SK-N-MC (cell line): ENCODE measurements around the gene HIGD1C.

Experiments used
- DNase-seq: peaks from one replicate; pipeline ENCODE4 v3.0.0-alpha.2; 2011; ENCODE audit warnings: low read depth, low spot score
- H3K27ac ChIP-seq: fragments of 200-600 bp; sonication (generic); 2 replicates; pipeline ENCODE4 v1.5.1; 2016; ENCODE audit warnings: mixed run types
- H3K36me3 ChIP-seq: fragments of 200-600 bp; sonication (generic); 2 replicates; pipeline ENCODE4 v1.6.1; 2017; ENCODE audit warnings: antibody characterized with exemption, low read length, mixed read lengths; ENCODE audit not compliant: insufficient read depth
- H3K4me3 ChIP-seq: fragments of 200-600 bp; sonication (generic); 2 replicates; pipeline ENCODE4 v1.5.1; 2016
- H3K9ac ChIP-seq: fragments of 200-600 bp; sonication (generic); 2 replicates; pipeline ENCODE4 v1.8.0; 2017; ENCODE audit warnings: mixed run types, mixed read lengths; ENCODE audit not compliant: insufficient read length
- H3K9me3 ChIP-seq: fragments of 200-600 bp; sonication (generic); 2 replicates; pipeline ENCODE4 v1.6.1; 2017; ENCODE audit warnings: low read depth, mild to moderate bottlenecking, antibody characterized with exemption, low read length, moderate library complexity, mixed read lengths
- EZH2 ChIP-seq: fragments of 200-600 bp; sonication (generic); IDR thresholded peaks from one replicate; pipeline ENCODE4 v1.6.1; 2017; ENCODE audit warnings: antibody characterized with exemption
- FOXP2 ChIP-seq: optimal IDR thresholded peaks from 2 replicates; pipeline ENCODE3; 2011; ENCODE audit warnings: mild to moderate bottlenecking, moderate library complexity; ENCODE audit not compliant: insufficient read depth; ENCODE audit errors: extremely low read length, control extremely low read depth
- POLR2AphosphoS5 ChIP-seq: IDR thresholded peaks from 2 replicates; pipeline ENCODE4 v1.6.1; 2012; ENCODE audit warnings: mild to moderate bottlenecking, low read depth, low read length, borderline replicate concordance

HIGD1C gene

DNA sequence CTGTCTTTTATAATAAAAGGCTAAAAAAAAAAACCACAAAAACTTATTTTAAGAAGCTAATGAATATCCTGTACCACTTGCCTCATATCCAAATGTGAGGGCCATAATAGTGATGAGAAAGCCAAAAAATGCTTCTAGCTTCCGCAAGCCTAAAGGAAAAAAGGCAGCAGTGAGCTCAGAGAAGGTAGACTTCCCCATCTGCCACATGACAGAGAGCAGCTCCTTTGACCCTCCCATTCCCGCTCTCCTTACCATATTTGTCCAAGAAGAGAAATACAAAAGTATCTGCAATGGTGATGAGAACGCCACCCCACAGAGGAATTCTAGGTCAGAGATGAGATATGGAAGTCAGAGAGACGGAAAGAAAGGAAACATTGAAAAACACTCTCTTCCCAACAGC, 46.7 kb downstream of the HIGD1C start:
- no peak for DNase-seq
- no peak overlapping the region for H3K27ac ChIP-seq
- TF ChIP-seq FOXP2 (no peak), EZH2 (no peak), POLR2AphosphoS5 (no peak)
- no peaks in the 10 kb centered on the region for H3K9me3 ChIP-seq
- H3K36me3 ChIP-seq: peaks cover 31% of the 10 kb centered on the region; the same call in 1 of the 2 replicates
- H3K4me3 ChIP-seq: no peak overlapping the region
- no peak overlapping the region for H3K9ac ChIP-seq

DNA sequence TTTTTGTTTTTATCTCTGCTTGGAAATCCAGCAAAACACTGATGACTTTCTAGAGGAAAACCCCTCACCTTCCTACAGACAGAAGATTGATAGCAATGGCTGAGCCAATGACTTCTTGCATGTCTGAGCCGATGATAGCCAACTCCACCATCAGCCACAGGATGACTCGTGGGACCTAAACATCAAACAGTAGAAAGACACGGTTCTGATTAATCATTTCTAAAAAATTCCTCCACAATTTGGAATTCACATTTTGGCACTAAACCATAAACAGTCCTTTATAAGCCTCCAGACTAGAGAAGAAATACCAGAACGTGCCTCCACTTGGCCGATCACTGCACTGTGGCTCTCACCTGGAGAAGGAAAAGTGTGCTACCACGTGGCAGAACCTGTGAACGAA, 47.9 kb downstream of the HIGD1C start:
- DNase-seq: no peak
- H3K4me3 ChIP-seq: no peak overlapping the region
- TF ChIP-seq POLR2AphosphoS5 (no peak), EZH2 (no peak), FOXP2 (no peak)
- peaks cover 34% of the 10 kb centered on the region for H3K36me3 ChIP-seq
- H3K27ac ChIP-seq: no peak overlapping the region
- H3K9me3 ChIP-seq: no peaks in the 10 kb centered on the region
- no peak overlapping the region for H3K9ac ChIP-seq

DNA sequence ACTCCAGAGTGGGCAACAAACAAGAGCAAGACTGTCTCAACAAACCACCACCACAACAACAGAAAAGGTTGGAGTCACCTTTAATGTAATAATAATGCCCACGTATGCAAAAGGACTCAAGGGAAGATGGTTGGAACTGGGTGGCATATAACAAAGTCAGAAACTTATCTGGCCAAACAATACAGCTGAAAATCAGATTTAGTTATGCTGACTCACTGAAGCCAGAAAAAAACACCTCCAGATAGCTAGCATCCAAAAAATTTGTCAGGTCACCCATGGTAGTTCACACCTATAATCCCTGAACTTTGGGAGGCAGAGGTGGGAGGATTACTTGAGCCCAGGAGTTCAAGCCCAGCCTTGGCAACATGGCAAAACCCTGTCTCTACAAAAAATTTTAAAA, 49.5 kb downstream of the HIGD1C start:
- Histone ChIP-seq H3K36me3 (peaks cover 32% of the 10 kb centered on the region), H3K27ac (no peak overlapping the region), H3K4me3 (no peak overlapping the region), H3K9ac (no peak overlapping the region), H3K9me3 (no peaks in the 10 kb centered on the region)
- TF ChIP-seq POLR2AphosphoS5: no peak
- TF ChIP-seq FOXP2: no peak
- no peak for TF ChIP-seq EZH2
- DNase-seq: no peak

DNA sequence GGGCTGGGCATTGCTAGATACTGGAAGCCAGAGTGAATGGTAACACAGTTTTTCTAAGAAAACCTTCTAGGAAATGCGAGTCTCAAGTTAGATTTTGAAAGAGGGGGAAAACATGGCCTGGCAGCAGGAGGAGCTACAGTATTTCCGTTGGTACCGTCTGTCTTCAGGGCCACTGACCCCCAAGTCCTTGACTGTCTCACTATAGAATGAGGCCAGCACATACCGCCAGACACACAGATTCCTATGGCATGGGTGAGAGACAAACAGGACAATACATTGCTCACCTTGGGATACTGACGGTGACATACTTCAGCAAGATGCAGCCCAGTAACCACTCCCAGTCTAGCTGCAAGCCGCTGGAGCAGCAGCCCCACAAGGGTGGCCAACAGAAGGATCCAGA, 52.2 kb downstream of the HIGD1C start:
- TF ChIP-seq EZH2 (no peak), FOXP2 (no peak), POLR2AphosphoS5 (no peak)
- Histone ChIP-seq H3K4me3 (no peak overlapping the region), H3K9ac (no peak overlapping the region), H3K36me3 (peaks cover 29% of the 10 kb centered on the region), H3K9me3 (no peaks in the 10 kb centered on the region), H3K27ac (no peak overlapping the region)
- DNase-seq: no peak

DNA sequence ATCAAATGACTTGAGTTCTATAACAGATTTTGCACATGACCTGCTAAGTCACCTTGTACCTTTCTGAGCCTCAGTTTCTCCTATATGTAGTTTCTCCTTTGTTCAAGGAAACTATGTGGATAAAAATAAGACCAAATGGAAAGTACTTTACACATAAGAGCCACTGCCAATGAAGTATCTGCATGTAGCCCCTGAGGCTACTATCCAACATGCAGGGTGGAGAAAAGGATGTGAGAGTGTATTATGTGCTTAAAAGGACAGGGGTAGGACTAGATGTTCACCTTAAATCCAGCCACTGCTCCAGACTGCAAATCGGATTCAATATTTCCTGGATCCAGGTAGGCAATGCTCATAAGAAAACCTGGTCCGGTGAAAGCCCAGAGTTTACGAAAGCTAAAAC, 52.7 kb downstream of the HIGD1C start:
- H3K27ac ChIP-seq: no peak overlapping the region
- TF ChIP-seq POLR2AphosphoS5 (no peak), FOXP2 (no peak), EZH2 (no peak)
- no peak overlapping the region for H3K4me3 ChIP-seq
- H3K9me3 ChIP-seq: no peaks in the 10 kb centered on the region
- H3K36me3 ChIP-seq: peaks cover 29% of the 10 kb centered on the region
- no peak overlapping the region for H3K9ac ChIP-seq
- no peak for DNase-seq

DNA sequence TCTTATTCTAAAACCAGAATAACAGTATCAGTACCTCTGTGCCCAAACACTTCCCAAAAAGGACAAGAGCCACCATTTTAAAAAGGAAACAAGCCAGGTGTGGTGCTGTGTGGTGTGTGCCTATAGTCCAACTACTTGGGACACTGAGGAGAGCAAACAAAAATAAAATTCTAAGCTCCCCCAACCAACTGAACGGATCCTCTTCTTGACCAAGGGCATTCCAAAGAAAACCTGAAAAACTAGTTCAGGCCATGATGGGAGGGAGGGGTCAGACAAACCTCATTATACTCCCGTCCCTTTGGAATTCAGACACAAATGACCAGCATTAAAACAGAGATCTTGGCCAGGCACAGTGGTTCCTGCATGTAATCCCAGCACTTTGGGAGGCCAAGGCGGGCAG, 53.3 kb downstream of the HIGD1C start:
- TF ChIP-seq POLR2AphosphoS5 (no peak), FOXP2 (no peak), EZH2 (no peak)
- Histone ChIP-seq H3K9me3 (no peaks in the 10 kb centered on the region), H3K36me3 (peaks cover 22% of the 10 kb centered on the region), H3K9ac (no peak overlapping the region), H3K27ac (no peak overlapping the region), H3K4me3 (no peak overlapping the region)
- DNase-seq: no peak

DNA sequence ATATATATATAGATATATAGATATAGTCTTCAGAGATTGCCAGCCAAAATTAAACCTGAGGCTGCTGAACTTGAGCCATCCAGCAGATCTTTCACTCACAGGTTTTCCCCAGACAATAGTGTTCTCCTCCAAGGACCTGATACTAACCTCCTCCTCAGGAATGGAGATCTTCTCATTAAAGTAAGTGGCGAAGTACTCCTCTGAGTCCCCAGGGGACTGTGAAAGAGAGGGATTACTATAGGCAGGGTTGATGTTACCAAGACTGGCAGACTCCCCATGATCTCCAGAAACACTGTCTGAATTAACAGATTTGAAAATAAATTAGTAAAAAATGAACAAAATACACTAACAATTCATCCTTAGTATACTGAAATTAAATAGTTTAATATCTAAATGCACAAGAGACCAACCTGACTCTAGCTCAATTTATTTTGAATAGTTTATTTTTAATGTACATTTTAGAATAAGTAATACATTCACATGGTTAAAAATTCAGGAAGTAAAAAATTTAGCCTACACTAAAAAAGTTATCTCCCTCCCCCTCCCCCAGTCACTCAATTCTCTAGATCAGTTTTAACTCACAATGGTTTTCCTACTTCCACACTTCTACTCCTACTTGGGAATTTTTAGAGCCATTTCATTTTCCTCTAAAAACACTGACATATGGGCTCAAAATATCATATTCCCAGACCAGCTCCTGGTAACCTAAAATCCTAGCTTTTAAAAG, 56.1 kb downstream of the HIGD1C start:
- Histone ChIP-seq H3K27ac (peak overlapping the region; percentile 33), H3K9ac (no peak overlapping the region), H3K36me3 (peaks cover 22% of the 10 kb centered on the region), H3K4me3 (no peak overlapping the region), H3K9me3 (no peaks in the 10 kb centered on the region)
- no peak for TF ChIP-seq FOXP2
- no peak for TF ChIP-seq POLR2AphosphoS5
- TF ChIP-seq EZH2: no peak
- DNase-seq: no peak

DNA sequence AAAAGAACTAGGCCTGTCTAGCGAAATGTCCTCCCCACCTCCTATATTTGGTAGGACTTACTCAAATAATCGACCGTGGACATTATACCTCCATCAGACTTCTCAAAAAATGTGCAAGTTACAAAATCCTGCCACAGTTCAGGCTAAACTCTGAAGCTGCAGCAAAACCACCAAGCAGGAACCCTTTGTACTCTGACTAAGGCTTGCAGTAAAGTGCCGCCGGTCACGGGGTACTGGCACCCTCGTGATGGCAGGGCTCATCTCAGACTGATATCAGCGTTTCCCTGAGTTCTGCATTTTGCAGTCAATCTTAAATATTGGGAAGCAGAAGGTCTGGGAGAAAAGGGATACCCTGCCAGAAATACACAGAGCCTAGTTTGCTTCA, 56.7 kb downstream of the HIGD1C start:
- TF ChIP-seq FOXP2 (no peak), POLR2AphosphoS5 (no peak), EZH2 (no peak)
- no peak for DNase-seq
- H3K4me3 ChIP-seq: no peak overlapping the region
- peaks cover 22% of the 10 kb centered on the region for H3K36me3 ChIP-seq
- H3K9ac ChIP-seq: no peak overlapping the region
- peak overlapping the region; percentile 33 for H3K27ac ChIP-seq
- no peaks in the 10 kb centered on the region for H3K9me3 ChIP-seq

DNA sequence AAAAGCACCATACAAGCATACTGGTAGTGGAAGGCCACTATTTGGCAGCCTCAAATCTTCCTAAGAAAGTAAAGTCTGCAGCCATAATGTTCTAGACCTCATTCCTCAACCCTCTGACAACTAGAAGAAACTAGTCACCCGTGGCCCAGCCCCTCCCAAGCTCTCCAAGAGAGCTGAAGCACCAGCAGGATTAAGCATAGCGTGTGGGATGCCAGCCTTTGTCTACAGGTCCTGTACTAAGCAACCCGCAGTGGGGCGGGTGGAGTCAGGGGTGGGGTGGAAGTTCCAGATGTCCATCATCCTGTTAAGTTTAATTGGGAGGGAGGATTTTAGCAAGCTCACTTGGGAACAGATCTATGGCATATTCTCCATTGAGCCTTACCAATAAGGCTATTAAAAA, 59.6 kb downstream of the HIGD1C start:
- Histone ChIP-seq H3K4me3 (no peak overlapping the region), H3K9me3 (no peaks in the 10 kb centered on the region), H3K27ac (no peak overlapping the region), H3K36me3 (peaks cover 3% of the 10 kb centered on the region), H3K9ac (no peak overlapping the region)
- TF ChIP-seq POLR2AphosphoS5 (no peak), EZH2 (no peak), FOXP2 (no peak)
- no peak for DNase-seq
